ENCODE results near the gene GRK3. TPM values are rescaled to one million over a fixed set of nuclear protein-coding genes. Genes with fewer than 3 reads are reported as not detected.

GRK3 gene
- total RNA-seq, 2 donors from 2014 or later: 19.4 to 21.0 TPM

GRCh38 chr22:25712661-25713400 is 148.4 kb downstream of the GRK3 start:
- Histone ChIP-seq H3K4me1 (ENCODE audit: control insufficient read depth, insufficient read depth, low read length) (no peaks in the 10 kb centered on the region), H3K4me3 (ENCODE audit: low read length) (no peak overlapping the region), H3K27ac (ENCODE audit: low read depth, low read length) (no peak overlapping the region), H3K36me3 (ENCODE audit: control insufficient read depth, insufficient read depth, low read length) (peaks cover 4% of the 10 kb centered on the region), H3K9me3 (ENCODE audit: control insufficient read depth, low read length) (no peaks in the 10 kb centered on the region), H3K27me3 (ENCODE audit: control insufficient read depth, insufficient read depth, low read length, poor library complexity, severe bottlenecking) (no peaks in the 10 kb centered on the region), H3K9ac (ENCODE audit: extremely low read depth, low read length, poor library complexity, severe bottlenecking) (no peak overlapping the region)
- Mint-ChIP-seq H3K27ac (no peak overlapping the region), H3K36me3 (ENCODE audit: low read depth) (peaks cover 15% of the 10 kb centered on the region), H3K4me3 (no peak overlapping the region), H3K9me3 (no peaks in the 10 kb centered on the region), H3K4me1 (no peaks in the 10 kb centered on the region), H3K27me3 (ENCODE audit: insufficient read depth) (no peaks in the 10 kb centered on the region)
- no peak for DNase-seq
- TF ChIP-seq, protein P1, sequence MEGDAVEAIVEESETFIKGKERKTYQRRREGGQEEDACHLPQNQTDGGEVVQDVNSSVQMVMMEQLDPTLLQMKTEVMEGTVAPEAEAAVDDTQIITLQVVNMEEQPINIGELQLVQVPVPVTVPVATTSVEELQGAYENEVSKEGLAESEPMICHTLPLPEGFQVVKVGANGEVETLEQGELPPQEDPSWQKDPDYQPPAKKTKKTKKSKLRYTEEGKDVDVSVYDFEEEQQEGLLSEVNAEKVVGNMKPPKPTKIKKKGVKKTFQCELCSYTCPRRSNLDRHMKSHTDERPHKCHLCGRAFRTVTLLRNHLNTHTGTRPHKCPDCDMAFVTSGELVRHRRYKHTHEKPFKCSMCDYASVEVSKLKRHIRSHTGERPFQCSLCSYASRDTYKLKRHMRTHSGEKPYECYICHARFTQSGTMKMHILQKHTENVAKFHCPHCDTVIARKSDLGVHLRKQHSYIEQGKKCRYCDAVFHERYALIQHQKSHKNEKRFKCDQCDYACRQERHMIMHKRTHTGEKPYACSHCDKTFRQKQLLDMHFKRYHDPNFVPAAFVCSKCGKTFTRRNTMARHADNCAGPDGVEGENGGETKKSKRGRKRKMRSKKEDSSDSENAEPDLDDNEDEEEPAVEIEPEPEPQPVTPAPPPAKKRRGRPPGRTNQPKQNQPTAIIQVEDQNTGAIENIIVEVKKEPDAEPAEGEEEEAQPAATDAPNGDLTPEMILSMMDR (conservative IDR thresholded peaks at IDR 0.05): no peak
- 87 to 94% methylated on average over 2 to 7 of the region's 7 CpGs for WGBS, 2 experiments (ENCODE audit: insufficient coverage in 1 of 2, insufficient read length in 1 of 2)

DNA sequence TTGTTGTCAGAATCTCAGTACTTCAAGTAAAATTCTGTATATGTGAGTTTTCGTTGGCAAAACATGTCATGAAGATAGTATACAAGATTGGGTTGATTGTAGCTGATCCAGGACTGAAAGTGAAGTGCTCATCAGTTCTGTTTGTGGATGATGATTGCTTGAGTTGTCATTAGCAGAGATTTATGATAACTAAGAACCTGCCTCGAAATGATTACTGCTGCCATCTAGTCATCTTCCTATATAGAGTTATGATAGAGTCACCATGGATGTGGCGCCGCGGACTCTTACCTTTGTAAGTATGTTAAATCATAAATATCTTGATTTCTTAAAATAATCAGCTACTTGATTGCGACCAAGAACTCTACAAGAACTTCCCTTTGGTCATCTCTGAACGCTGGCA is 149.6 kb downstream of the GRK3 start:
- Histone ChIP-seq H3K4me1 (ENCODE audit: control insufficient read depth, insufficient read depth, low read length) (no peaks in the 10 kb centered on the region), H3K36me3 (ENCODE audit: control insufficient read depth, insufficient read depth, low read length) (peaks cover 4% of the 10 kb centered on the region), H3K9ac (ENCODE audit: extremely low read depth, low read length, poor library complexity, severe bottlenecking) (no peak overlapping the region), H3K27me3 (ENCODE audit: control insufficient read depth, insufficient read depth, low read length, poor library complexity, severe bottlenecking) (no peaks in the 10 kb centered on the region), H3K4me3 (ENCODE audit: low read length) (no peak overlapping the region), H3K27ac (ENCODE audit: low read depth, low read length) (no peak overlapping the region), H3K9me3 (ENCODE audit: control insufficient read depth, low read length) (no peaks in the 10 kb centered on the region)
- H3K27me3 Mint-ChIP-seq (ENCODE audit: insufficient read depth): no peaks in the 10 kb centered on the region
- no peak overlapping the region for H3K4me3 Mint-ChIP-seq
- TF ChIP-seq, protein P1 (conservative IDR thresholded peaks at IDR 0.05): no peak
- no peaks in the 10 kb centered on the region for H3K4me1 Mint-ChIP-seq
- H3K27ac Mint-ChIP-seq: no peak overlapping the region
- no peak for DNase-seq
- peaks cover 11% of the 10 kb centered on the region for H3K36me3 Mint-ChIP-seq (ENCODE audit: low read depth)
- 89 to 100% methylated on average over 3 to 4 of the region's 7 CpGs for WGBS, 2 experiments (ENCODE audit: insufficient coverage in 1 of 2, insufficient read length in 1 of 2)
- no peaks in the 10 kb centered on the region for H3K9me3 Mint-ChIP-seq

DNA sequence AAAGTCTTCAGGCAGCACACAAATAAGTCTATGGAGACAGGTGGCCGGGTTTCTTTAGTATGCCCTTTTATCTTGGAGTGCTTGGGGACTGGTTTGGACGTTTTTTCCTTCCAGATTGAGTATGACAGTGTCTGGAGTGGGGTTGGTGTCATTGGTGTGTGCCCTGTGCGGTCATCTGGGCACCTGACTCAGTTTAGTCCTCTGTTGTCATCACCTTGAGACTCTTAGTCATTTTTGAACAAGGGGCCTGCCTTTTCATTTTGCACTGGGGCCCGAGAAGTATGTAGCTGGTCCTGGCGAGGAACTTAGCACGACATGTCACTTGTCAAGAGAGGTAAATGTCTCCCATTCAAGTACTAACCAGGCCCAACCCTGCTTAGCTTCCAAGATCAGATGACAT is 150.3 kb downstream of the GRK3 start:
- peaks cover 10% of the 10 kb centered on the region for H3K36me3 Mint-ChIP-seq (ENCODE audit: low read depth)
- Histone ChIP-seq H3K27me3 (ENCODE audit: control insufficient read depth, insufficient read depth, low read length, poor library complexity, severe bottlenecking) (no peaks in the 10 kb centered on the region), H3K4me3 (ENCODE audit: low read length) (no peak overlapping the region), H3K9ac (ENCODE audit: extremely low read depth, low read length, poor library complexity, severe bottlenecking) (no peak overlapping the region), H3K36me3 (ENCODE audit: control insufficient read depth, insufficient read depth, low read length) (peaks cover 4% of the 10 kb centered on the region), H3K9me3 (ENCODE audit: control insufficient read depth, low read length) (no peaks in the 10 kb centered on the region), H3K4me1 (ENCODE audit: control insufficient read depth, insufficient read depth, low read length) (no peaks in the 10 kb centered on the region), H3K27ac (ENCODE audit: low read depth, low read length) (no peak overlapping the region)
- H3K4me1 Mint-ChIP-seq: no peaks in the 10 kb centered on the region
- H3K4me3 Mint-ChIP-seq: no peak overlapping the region
- no peak overlapping the region for H3K27ac Mint-ChIP-seq
- no peaks in the 10 kb centered on the region for H3K9me3 Mint-ChIP-seq
- H3K27me3 Mint-ChIP-seq (ENCODE audit: insufficient read depth): no peaks in the 10 kb centered on the region
- DNase-seq: no peak
- 72 to 77% methylated on average over 4 to 6 of the region's 6 CpGs for WGBS, 2 experiments (ENCODE audit: insufficient coverage in 1 of 2, insufficient read length in 1 of 2)
- TF ChIP-seq, protein P1 (conservative IDR thresholded peaks at IDR 0.05): no peak

All from endodermal cell (in vitro differentiated cells).